ENCODE results near the gene MARCHF6. TPM values are rescaled to one million over a fixed set of nuclear protein-coding genes. Genes with fewer than 3 reads are reported as not detected.

MARCHF6 gene
- total and polyA plus RNA-seq, 2 experiments from 2014 or later = 70.8 to 77.5 TPM

DNA sequence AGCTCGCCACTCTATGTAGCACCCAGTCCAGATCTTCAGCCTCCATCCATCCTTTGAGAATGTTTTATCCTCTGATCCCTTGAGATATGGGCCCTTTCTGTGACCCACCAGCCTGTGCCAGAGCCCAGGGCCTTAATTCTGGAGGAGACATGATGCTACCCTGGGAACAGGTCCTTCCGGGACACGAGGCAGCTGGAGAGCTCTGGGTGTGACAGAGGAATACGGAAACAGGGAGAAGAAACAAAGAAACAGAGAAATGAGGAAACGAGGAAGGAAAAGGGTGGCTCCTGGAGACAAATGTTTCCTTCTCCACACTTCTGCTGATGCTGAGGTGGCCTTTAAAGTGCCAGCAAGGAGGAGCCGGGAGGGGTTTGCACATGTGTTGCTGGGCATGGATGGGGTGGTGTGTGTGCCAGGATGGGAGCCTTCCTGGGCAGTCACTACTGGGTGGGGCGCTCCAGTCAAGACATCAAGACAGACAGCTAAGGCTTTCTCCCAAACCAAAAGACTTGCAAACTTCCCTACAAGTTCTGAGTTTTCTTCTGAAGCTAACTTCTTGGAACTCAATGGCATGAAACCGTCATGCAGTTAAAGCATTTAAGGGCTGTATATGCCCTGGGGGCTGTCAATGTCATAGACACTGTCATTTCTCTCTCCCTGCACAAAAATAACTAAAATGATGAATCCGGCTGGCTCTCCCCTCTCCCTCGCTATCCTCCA, 22.8 kb upstream of the MARCHF6 start (continued):
- TF ChIP-seq, protein P1, sequence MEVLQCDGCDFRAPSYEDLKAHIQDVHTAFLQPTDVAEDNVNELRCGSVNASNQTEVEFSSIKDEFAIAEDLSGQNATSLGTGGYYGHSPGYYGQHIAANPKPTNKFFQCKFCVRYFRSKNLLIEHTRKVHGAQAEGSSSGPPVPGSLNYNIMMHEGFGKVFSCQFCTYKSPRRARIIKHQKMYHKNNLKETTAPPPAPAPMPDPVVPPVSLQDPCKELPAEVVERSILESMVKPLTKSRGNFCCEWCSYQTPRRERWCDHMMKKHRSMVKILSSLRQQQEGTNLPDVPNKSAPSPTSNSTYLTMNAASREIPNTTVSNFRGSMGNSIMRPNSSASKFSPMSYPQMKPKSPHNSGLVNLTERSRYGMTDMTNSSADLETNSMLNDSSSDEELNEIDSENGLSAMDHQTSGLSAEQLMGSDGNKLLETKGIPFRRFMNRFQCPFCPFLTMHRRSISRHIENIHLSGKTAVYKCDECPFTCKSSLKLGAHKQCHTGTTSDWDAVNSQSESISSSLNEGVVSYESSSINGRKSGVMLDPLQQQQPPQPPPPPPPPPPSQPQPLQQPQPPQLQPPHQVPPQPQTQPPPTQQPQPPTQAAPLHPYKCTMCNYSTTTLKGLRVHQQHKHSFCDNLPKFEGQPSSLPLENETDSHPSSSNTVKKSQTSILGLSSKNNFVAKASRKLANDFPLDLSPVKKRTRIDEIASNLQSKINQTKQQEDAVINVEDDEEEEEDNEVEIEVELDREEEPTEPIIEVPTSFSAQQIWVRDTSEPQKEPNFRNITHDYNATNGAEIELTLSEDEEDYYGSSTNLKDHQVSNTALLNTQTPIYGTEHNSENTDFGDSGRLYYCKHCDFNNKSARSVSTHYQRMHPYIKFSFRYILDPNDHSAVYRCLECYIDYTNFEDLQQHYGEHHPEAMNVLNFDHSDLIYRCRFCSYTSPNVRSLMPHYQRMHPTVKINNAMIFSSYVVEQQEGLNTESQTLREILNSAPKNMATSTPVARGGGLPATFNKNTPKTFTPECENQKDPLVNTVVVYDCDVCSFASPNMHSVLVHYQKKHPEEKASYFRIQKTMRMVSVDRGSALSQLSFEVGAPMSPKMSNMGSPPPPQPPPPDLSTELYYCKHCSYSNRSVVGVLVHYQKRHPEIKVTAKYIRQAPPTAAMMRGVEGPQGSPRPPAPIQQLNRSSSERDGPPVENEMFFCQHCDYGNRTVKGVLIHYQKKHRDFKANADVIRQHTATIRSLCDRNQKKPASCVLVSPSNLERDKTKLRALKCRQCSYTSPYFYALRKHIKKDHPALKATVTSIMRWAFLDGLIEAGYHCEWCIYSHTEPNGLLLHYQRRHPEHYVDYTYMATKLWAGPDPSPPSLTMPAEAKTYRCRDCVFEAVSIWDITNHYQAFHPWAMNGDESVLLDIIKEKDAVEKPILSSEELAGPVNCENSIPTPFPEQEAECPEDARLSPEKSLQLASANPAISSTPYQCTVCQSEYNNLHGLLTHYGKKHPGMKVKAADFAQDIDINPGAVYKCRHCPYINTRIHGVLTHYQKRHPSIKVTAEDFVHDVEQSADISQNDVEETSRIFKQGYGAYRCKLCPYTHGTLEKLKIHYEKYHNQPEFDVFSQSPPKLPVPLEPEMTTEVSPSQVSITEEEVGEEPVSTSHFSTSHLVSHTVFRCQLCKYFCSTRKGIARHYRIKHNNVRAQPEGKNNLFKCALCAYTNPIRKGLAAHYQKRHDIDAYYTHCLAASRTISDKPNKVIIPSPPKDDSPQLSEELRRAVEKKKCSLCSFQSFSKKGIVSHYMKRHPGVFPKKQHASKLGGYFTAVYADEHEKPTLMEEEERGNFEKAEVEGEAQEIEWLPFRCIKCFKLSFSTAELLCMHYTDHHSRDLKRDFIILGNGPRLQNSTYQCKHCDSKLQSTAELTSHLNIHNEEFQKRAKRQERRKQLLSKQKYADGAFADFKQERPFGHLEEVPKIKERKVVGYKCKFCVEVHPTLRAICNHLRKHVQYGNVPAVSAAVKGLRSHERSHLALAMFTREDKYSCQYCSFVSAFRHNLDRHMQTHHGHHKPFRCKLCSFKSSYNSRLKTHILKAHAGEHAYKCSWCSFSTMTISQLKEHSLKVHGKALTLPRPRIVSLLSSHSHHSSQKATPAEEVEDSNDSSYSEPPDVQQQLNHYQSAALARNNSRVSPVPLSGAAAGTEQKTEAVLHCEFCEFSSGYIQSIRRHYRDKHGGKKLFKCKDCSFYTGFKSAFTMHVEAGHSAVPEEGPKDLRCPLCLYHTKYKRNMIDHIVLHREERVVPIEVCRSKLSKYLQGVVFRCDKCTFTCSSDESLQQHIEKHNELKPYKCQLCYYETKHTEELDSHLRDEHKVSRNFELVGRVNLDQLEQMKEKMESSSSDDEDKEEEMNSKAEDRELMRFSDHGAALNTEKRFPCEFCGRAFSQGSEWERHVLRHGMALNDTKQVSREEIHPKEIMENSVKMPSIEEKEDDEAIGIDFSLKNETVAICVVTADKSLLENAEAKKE (CRISPR knock-in tag; IDR thresholded peaks at IDR 0.05) = no peak
- TF ChIP-seq EZH2 (IDR thresholded peaks at IDR 0.05; ENCODE audit: low read depth, unreplicated experiment) (no peak), NANOG (IDR thresholded peaks at IDR 0.05; ENCODE audit: borderline replicate concordance) (no peak), EZH2phosphoT487 (IDR thresholded peaks at IDR 0.05; ENCODE audit: unreplicated experiment) (no peak), CREB1 (CRISPR knock-in tag; IDR thresholded peaks at IDR 0.05; ENCODE audit: low read depth) (no peak), ZNF114 (CRISPR knock-in tag; IDR thresholded peaks at IDR 0.05) (no peak), POLR2AphosphoS5 (IDR thresholded peaks at IDR 0.05; ENCODE audit: low read depth) (no peak), ZNF331 (CRISPR knock-in tag; IDR thresholded peaks at IDR 0.05; ENCODE audit: low read depth) (no peak)
- TF ChIP-seq, protein P2, sequence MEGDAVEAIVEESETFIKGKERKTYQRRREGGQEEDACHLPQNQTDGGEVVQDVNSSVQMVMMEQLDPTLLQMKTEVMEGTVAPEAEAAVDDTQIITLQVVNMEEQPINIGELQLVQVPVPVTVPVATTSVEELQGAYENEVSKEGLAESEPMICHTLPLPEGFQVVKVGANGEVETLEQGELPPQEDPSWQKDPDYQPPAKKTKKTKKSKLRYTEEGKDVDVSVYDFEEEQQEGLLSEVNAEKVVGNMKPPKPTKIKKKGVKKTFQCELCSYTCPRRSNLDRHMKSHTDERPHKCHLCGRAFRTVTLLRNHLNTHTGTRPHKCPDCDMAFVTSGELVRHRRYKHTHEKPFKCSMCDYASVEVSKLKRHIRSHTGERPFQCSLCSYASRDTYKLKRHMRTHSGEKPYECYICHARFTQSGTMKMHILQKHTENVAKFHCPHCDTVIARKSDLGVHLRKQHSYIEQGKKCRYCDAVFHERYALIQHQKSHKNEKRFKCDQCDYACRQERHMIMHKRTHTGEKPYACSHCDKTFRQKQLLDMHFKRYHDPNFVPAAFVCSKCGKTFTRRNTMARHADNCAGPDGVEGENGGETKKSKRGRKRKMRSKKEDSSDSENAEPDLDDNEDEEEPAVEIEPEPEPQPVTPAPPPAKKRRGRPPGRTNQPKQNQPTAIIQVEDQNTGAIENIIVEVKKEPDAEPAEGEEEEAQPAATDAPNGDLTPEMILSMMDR (conservative IDR thresholded peaks at IDR 0.05; ENCODE audit: low read depth in 2 of 2) = no peak
- TF ChIP-seq, protein P3, sequence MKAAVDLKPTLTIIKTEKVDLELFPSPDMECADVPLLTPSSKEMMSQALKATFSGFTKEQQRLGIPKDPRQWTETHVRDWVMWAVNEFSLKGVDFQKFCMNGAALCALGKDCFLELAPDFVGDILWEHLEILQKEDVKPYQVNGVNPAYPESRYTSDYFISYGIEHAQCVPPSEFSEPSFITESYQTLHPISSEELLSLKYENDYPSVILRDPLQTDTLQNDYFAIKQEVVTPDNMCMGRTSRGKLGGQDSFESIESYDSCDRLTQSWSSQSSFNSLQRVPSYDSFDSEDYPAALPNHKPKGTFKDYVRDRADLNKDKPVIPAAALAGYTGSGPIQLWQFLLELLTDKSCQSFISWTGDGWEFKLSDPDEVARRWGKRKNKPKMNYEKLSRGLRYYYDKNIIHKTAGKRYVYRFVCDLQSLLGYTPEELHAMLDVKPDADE (IDR thresholded peaks at IDR 0.05) = no peak

Measured in GM23338 (cell line).